ENCODE data around the gene SERPINB10.
A peak's percentile ranks its signal among the peaks of the same experiment; 100 is the strongest.

Gene SERPINB10

DNA sequence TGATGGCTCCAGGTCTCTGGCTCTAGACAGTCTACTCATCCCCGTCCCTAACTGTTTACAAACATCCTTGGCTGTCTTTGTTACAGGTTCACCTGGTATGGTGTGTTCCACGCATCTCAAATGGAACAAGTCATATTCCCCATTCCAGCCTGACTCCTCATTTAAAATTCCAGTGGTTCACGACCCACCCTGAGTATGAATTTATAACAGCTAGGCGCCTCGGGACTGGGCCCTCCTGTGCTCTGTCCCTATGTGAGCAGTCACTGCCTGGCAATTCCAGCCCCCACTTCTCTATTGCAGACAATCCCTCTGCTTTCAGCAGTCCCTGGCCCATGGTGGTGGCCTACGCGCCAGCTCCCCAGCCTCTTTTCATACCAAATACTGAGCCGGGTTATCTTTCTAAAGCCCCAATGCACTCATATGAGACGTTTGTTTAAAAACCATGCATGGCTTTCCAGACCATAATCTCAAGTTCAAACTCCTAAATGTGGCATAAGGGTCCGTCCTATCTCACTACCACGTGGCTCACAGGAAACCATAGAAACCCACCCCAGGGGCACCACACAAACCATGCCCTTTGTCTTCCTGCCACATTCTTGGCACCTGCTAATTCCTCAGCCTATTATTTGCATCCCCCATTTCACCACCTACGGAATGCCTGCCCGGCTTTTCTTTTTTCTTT, 63.7 kb downstream of the SERPINB10 start:
- Histone ChIP-seq H3K9ac (ENCODE audit: low read length) (no peak overlapping the region), H3K9me2 (replicated peaks; ENCODE audit: insufficient read depth, low read length) (no peaks in the 10 kb centered on the region), H3F3A (ENCODE audit: insufficient read depth, low read length) (no peaks in the 10 kb centered on the region), H3K79me2 (ENCODE audit: low read length) (no peaks in the 10 kb centered on the region), H3K4me1 (ENCODE audit: low read length) (peaks cover 6% of the 10 kb centered on the region), H3K36me3 (replicated peaks; ENCODE audit: insufficient read depth, low read length) (no peaks in the 10 kb centered on the region), H3K27me3 (replicated peaks; ENCODE audit: insufficient read depth, low read length) (no peaks in the 10 kb centered on the region), H2AFZ (ENCODE audit: low read length) (peak overlapping the region; percentile 89; the same call in 1 of the 2 replicates), H3K4me3 (ENCODE audit: low read length) (no peak overlapping the region), H4K20me1 (ENCODE audit: insufficient read depth, low read length) (no peaks in the 10 kb centered on the region), H3K9me3 (replicated peaks; ENCODE audit: insufficient read depth, low read length) (no peaks in the 10 kb centered on the region), H3K4me2 (ENCODE audit: low read depth, low read length) (no peak overlapping the region), H3K27ac (ENCODE audit: low read length) (no peak overlapping the region)
- no peak for DNase-seq
- TF ChIP-seq EZH2phosphoT487 (IDR thresholded peaks at IDR 0.05; ENCODE audit: low read length) = no peak
- TF ChIP-seq, protein P1, sequence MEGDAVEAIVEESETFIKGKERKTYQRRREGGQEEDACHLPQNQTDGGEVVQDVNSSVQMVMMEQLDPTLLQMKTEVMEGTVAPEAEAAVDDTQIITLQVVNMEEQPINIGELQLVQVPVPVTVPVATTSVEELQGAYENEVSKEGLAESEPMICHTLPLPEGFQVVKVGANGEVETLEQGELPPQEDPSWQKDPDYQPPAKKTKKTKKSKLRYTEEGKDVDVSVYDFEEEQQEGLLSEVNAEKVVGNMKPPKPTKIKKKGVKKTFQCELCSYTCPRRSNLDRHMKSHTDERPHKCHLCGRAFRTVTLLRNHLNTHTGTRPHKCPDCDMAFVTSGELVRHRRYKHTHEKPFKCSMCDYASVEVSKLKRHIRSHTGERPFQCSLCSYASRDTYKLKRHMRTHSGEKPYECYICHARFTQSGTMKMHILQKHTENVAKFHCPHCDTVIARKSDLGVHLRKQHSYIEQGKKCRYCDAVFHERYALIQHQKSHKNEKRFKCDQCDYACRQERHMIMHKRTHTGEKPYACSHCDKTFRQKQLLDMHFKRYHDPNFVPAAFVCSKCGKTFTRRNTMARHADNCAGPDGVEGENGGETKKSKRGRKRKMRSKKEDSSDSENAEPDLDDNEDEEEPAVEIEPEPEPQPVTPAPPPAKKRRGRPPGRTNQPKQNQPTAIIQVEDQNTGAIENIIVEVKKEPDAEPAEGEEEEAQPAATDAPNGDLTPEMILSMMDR (IDR thresholded peaks at IDR 0.05; ENCODE audit: low read length) = no peak
- TF ChIP-seq EZH2 (optimal IDR thresholded peaks at IDR 0.05; ENCODE audit: low read depth, low read length) = no peak

DNA sequence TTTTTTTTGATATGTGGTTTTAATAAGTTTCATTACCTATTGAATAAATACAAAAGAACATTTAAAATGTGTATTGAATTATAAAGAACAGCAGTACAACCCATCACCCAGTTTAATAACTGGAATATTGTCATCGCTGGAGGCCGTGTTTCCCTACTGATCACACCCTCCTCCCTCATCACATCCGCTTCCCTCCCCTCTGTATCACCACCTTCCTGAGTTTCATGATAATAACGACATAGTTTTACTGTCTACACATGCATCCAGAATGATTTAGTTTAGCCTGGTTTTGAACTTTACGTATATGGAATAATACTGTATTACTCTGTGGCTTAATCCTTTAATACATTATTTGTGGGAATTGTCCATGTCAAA, 64.2 kb downstream of the SERPINB10 start:
- no peaks in the 10 kb centered on the region for H3K27me3 ChIP-seq (replicated peaks; ENCODE audit: insufficient read depth, low read length)
- peaks cover 6% of the 10 kb centered on the region for H3K4me1 ChIP-seq (ENCODE audit: low read length)
- no peaks in the 10 kb centered on the region for H3K36me3 ChIP-seq (replicated peaks; ENCODE audit: insufficient read depth, low read length)
- H2AFZ ChIP-seq (ENCODE audit: low read length) = no peak overlapping the region
- no peak overlapping the region for H3K27ac ChIP-seq (ENCODE audit: low read length)
- H4K20me1 ChIP-seq (ENCODE audit: insufficient read depth, low read length) = no peaks in the 10 kb centered on the region
- TF ChIP-seq EZH2 (optimal IDR thresholded peaks at IDR 0.05; ENCODE audit: low read depth, low read length) (no peak), EZH2phosphoT487 (IDR thresholded peaks at IDR 0.05; ENCODE audit: low read length) (no peak)
- TF ChIP-seq, protein P1 (IDR thresholded peaks at IDR 0.05; ENCODE audit: low read length) = no peak
- H3F3A ChIP-seq (ENCODE audit: insufficient read depth, low read length) = no peaks in the 10 kb centered on the region
- DNase-seq = no peak
- no peaks in the 10 kb centered on the region for H3K9me2 ChIP-seq (replicated peaks; ENCODE audit: insufficient read depth, low read length)
- H3K4me2 ChIP-seq (ENCODE audit: low read depth, low read length) = no peak overlapping the region
- H3K4me3 ChIP-seq (ENCODE audit: low read length) = no peak overlapping the region
- H3K9ac ChIP-seq (ENCODE audit: low read length) = no peak overlapping the region
- H3K79me2 ChIP-seq (ENCODE audit: low read length) = no peaks in the 10 kb centered on the region
- no peaks in the 10 kb centered on the region for H3K9me3 ChIP-seq (replicated peaks; ENCODE audit: insufficient read depth, low read length)

DNA sequence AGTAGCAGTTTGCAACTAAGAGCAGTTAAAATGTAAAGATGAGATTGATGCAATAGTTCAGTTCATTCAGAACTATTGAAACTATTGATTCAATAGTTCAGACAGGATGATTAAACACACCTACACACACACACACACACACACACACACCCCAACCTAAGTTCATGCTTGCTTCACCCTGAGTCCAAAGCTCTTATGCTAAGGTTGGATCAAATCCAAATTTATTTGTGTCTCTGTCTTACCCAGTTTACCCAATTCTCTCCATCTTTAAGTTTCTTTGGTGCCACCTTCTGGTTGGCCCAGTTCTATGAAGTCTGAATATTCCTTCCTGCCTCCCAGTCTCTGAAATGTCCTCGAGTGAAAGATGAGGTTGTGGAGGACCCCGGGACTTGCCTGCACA, 67.2 kb downstream of the SERPINB10 start:
- Histone ChIP-seq H3K9me2 (replicated peaks; ENCODE audit: insufficient read depth, low read length) (no peaks in the 10 kb centered on the region), H3K27me3 (replicated peaks; ENCODE audit: insufficient read depth, low read length) (no peaks in the 10 kb centered on the region), H4K20me1 (ENCODE audit: insufficient read depth, low read length) (no peaks in the 10 kb centered on the region), H2AFZ (ENCODE audit: low read length) (0 out of 2 replicates have a peak overlapping the region, but pooled peaks have one; percentile 11), H3F3A (ENCODE audit: insufficient read depth, low read length) (no peaks in the 10 kb centered on the region), H3K27ac (ENCODE audit: low read length) (no peak overlapping the region), H3K4me1 (ENCODE audit: low read length) (0 out of 2 replicates have a peak, but pooled peaks cover 5% of the 10 kb centered on the region), H3K9me3 (replicated peaks; ENCODE audit: insufficient read depth, low read length) (no peaks in the 10 kb centered on the region), H3K79me2 (ENCODE audit: low read length) (no peaks in the 10 kb centered on the region), H3K4me3 (ENCODE audit: low read length) (no peak overlapping the region), H3K4me2 (ENCODE audit: low read depth, low read length) (no peak overlapping the region), H3K36me3 (replicated peaks; ENCODE audit: insufficient read depth, low read length) (no peaks in the 10 kb centered on the region), H3K9ac (ENCODE audit: low read length) (no peak overlapping the region)
- DNase-seq = no peak
- TF ChIP-seq, protein P1 (IDR thresholded peaks at IDR 0.05; ENCODE audit: low read length) = peak; percentile 44
- no peak for TF ChIP-seq EZH2 (optimal IDR thresholded peaks at IDR 0.05; ENCODE audit: low read depth, low read length)
- no peak for TF ChIP-seq EZH2phosphoT487 (IDR thresholded peaks at IDR 0.05; ENCODE audit: low read length)
